SK-N-SH (cell line): Measurements from ENCODE around the gene GRIK3. TPM values are rescaled to one million over a fixed set of nuclear protein-coding genes. Genes with fewer than 3 reads are reported as not detected.

Source experiments
- CTCF ChIA-PET: fragments of 300-600, 350-600 bp; formaldehyde crosslinking; extraction: SDS; loops from one replicate; lab custom pipeline; 2021; lab: Yijun Ruan, JAX
- POLR2A ChIA-PET: fragments of 350-600 bp; sonication (Branson Sonifier 250); formaldehyde crosslinking; extraction: SDS; loops from one replicate; lab custom pipeline; 2020; ENCODE audit warnings: antibody characterized with exemption, inconsistent platforms; lab: Yijun Ruan, JAX
- DNase-seq: peaks from one replicate; pipeline ENCODE4 v3.0.0; 2012
- H2AFZ ChIP-seq: fragments of 200-600 bp; sonication (generic); 2 replicates; pipeline ENCODE4 v1.8.1; 2016; ENCODE audit warnings: antibody characterized with exemption, mild to moderate bottlenecking, low read depth
- H3F3A ChIP-seq: fragments of 200-600 bp; sonication (generic); replicated peaks from 2 replicates; pipeline ENCODE3; 2016; ENCODE audit warnings: antibody characterized with exemption, mild to moderate bottlenecking; ENCODE audit not compliant: insufficient read depth
- H3K27ac ChIP-seq, 2 experiments: fragments of 200-500 bp in 1 of 2; fragments of 200-600 bp in 1 of 2; sonication (Bioruptor generic) in 1 of 2; sonication (generic), shearing (Covaris generic) in 1 of 2; 2 replicates each; pipeline versions ENCODE4 v1.5.1 to v1.6.1; 2014 to 2016; ENCODE audit warnings: low read depth in 2 of 2, inconsistent platforms in 1 of 2, low read length in 1 of 2, mild to moderate bottlenecking in 1 of 2, mixed read lengths in 1 of 2
- H3K27me3 ChIP-seq: fragments of 200-600 bp; sonication (generic), shearing (Covaris generic); 2 replicates; pipeline ENCODE4 v1.6.1; 2016; ENCODE audit warnings: mixed run types; ENCODE audit not compliant: insufficient read depth
- H3K36me3 ChIP-seq, 2 experiments: fragments of 200-500 bp in 1 of 2; fragments of 200-600 bp in 1 of 2; sonication (Bioruptor generic) in 1 of 2; sonication (generic) in 1 of 2; replicated peaks in 1 of 2; 2 replicates each; pipeline versions ENCODE3 to v1.5.1; 2014 to 2016; ENCODE audit warnings: low read length in 1 of 2, mild to moderate bottlenecking in 1 of 2; ENCODE audit not compliant: insufficient read depth in 2 of 2, control insufficient read depth in 1 of 2
- H3K4me1 ChIP-seq, 2 experiments: fragments of 200-500 bp in 1 of 2; fragments of 200-600 bp in 1 of 2; sonication (Bioruptor generic) in 1 of 2; sonication (generic), shearing (Covaris generic) in 1 of 2; 2 replicates each; pipeline versions ENCODE4 v1.5.1 to v1.6.1; 2014 to 2016; ENCODE audit warnings: low read depth in 1 of 2, low read length in 1 of 2, mixed run types in 1 of 2; ENCODE audit not compliant: insufficient read depth in 2 of 2, control insufficient read depth in 1 of 2
- H3K4me2 ChIP-seq: fragments of 200-600 bp; sonication (generic), shearing (Covaris generic); 2 replicates; pipeline ENCODE4 v1.6.1; 2017; ENCODE audit warnings: mixed run types
- H3K4me3 ChIP-seq, 2 experiments: fragments of 200-500 bp in 1 of 2; fragments of 200-600 bp in 1 of 2; sonication (Bioruptor generic) in 1 of 2; sonication (generic), shearing (Covaris generic) in 1 of 2; 2 replicates each; pipeline versions ENCODE4 v1.5.1 to v1.8.1; 2014 to 2016; ENCODE audit warnings: low read depth in 2 of 2, inconsistent platforms in 1 of 2, low read length in 1 of 2, mild to moderate bottlenecking in 1 of 2, mixed read lengths in 1 of 2, moderate library complexity in 1 of 2
- H3K79me2 ChIP-seq: fragments of 200-600 bp; sonication (generic); 2 replicates; pipeline ENCODE4 v1.8.1; 2017; ENCODE audit warnings: mild to moderate bottlenecking; ENCODE audit not compliant: insufficient read depth
- H3K9ac ChIP-seq: fragments of 200-600 bp; sonication (generic); 2 replicates; pipeline ENCODE4 v1.6.1; 2017; ENCODE audit warnings: mixed run types
- H3K9me2 ChIP-seq: fragments of 200-600 bp; sonication (generic); 2 replicates; pipeline ENCODE4 v1.6.1; 2017; ENCODE audit warnings: mixed run types
- H3K9me3 ChIP-seq: fragments of 200-600 bp; sonication (generic); 2 replicates; pipeline ENCODE4 v1.6.1; 2017; ENCODE audit warnings: mixed run types, mild to moderate bottlenecking, moderate library complexity
- H4K20me1 ChIP-seq: fragments of 200-600 bp; sonication (generic); 2 replicates; pipeline ENCODE4 v1.6.1; 2017; ENCODE audit warnings: mild to moderate bottlenecking, mixed run types; ENCODE audit not compliant: insufficient read depth
- EP300 ChIP-seq, 2 experiments: IDR thresholded peaks; 2 replicates each; pipeline versions ENCODE4 v1.4.0 to v1.6.1; 2012; ENCODE audit warnings: borderline replicate concordance in 1 of 2, low read depth in 1 of 2, low read length in 1 of 2
- FOXJ3 ChIP-seq: sonication (generic); formaldehyde crosslinking; IDR thresholded peaks from 2 replicates; pipeline ENCODE4 v1.5.1; 2020; ENCODE audit warnings: mild to moderate bottlenecking, missing genetic modification reagents
- IRF3 ChIP-seq: fragments of 150-350 bp; IDR thresholded peaks from 2 replicates; pipeline ENCODE4 v1.6.1; 2016; ENCODE audit warnings: mild to moderate bottlenecking, low read depth, low read length
- MXI1 ChIP-seq: IDR thresholded peaks from 2 replicates; pipeline ENCODE4 v1.6.1; 2012; ENCODE audit warnings: mild to moderate bottlenecking, low read depth, low read length, improper control_type of control experiment
- NRF1 ChIP-seq: IDR thresholded peaks from 2 replicates; pipeline ENCODE4 v1.6.1; 2012; ENCODE audit warnings: low read depth, mild to moderate bottlenecking, low read length
- PBX3 ChIP-seq: IDR thresholded peaks from 2 replicates; pipeline ENCODE4; 2012
- POLR2AphosphoS5 ChIP-seq: IDR thresholded peaks from 2 replicates; pipeline ENCODE4 v1.6.1; 2012; ENCODE audit warnings: low read depth, low read length
- RAD21 ChIP-seq: IDR thresholded peaks from 2 replicates; pipeline ENCODE4 v1.6.1; 2012; ENCODE audit warnings: mild to moderate bottlenecking, low read length
- REST ChIP-seq: IDR thresholded peaks from 2 replicates; pipeline ENCODE4 v1.6.1; 2012; ENCODE audit warnings: mild to moderate bottlenecking, low read depth, low read length, moderate library complexity
- RXRA ChIP-seq: IDR thresholded peaks from 2 replicates; pipeline ENCODE4 v1.4.0; 2012; ENCODE audit warnings: low read depth, mild to moderate bottlenecking, borderline replicate concordance
- SMC3 ChIP-seq: IDR thresholded peaks from 2 replicates; pipeline ENCODE4 v1.6.1; 2012; ENCODE audit warnings: low read depth, low read length, improper control_type of control experiment
- TAF1 ChIP-seq: IDR thresholded peaks from 2 replicates; pipeline ENCODE4 v1.6.1; 2012; ENCODE audit warnings: low read depth, mild to moderate bottlenecking, low read length, moderate library complexity, borderline replicate concordance
- TCF12 ChIP-seq: IDR thresholded peaks from 2 replicates; pipeline ENCODE4 v1.4.0; 2012
- TEAD4 ChIP-seq: IDR thresholded peaks from 2 replicates; pipeline ENCODE4 v1.4.0; 2012; ENCODE audit warnings: mild to moderate bottlenecking, borderline replicate concordance; ENCODE audit not compliant: insufficient read depth
- WGBS: methylation state at CpG from one replicate; pipeline ENCODE4 v1.1.6; 2017; ENCODE audit warnings: low lambda C conversion rate; 5-methylcytosine and 5-hydroxymethylcytosine counted together
- polyA plus RNA-seq, 3 experiments: library from polyadenylated mRNA; depleted of rRNA; stranded (reverse); fragments of >200 nt; gene quantifications; 2 replicates each; pipeline ENCODE4 v1.2.3, GENCODE V29; 2012

GRIK3 gene
- polyA plus RNA-seq, 1 of the 3 experiments (the other 2 are of a cell fraction) = not detected

- Histone ChIP-seq H3K27me3 (no peaks in the 10 kb centered on the region), H3K4me3 (no peak overlapping the region), H3K4me1 (peaks cover 0 to 24% of the 10 kb centered on the region in 2 experiments; a peak in 1 of 4 replicates), H3K36me3 (no peaks in the 10 kb centered on the region), H3K9ac (no peak overlapping the region), H3K27ac (no peak overlapping the region), H3K79me2 (no peaks in the 10 kb centered on the region), H4K20me1 (no peaks in the 10 kb centered on the region), H3F3A (no peaks in the 10 kb centered on the region), H2AFZ (no peak overlapping the region)
- peak; percentile 56 for DNase-seq
- POLR2A ChIA-PET = no interaction called here
- CTCF ChIA-PET = interaction anchor here (0.7 to 1.1 kb wide), 3 partner anchors 8 to 28 kb away, joined by 3 to 4 read pairs (median 3); no protein-coding TSS in a partner anchor
- no peak for TF ChIP-seq FOXJ3 (CRISPR knock-in tag)
- TF ChIP-seq POLR2AphosphoS5 = no peak
- peak; percentile 77; the same call in 1 of the 2 replicates for TF ChIP-seq MXI1
- TF ChIP-seq EP300 (IDR thresholded peaks at IDR 0.05; ENCODE audit: borderline replicate concordance in 1 of 2, low read depth in 1 of 2, low read length in 1 of 2) = no peak
- no peak for TF ChIP-seq REST
- TF ChIP-seq TAF1 = no peak
- TF ChIP-seq, all 33 proteins: peak for 1
- WGBS = 14% methylated on average over 7 of the region's 11 CpGs
- no peaks in the 10 kb centered on the region for H3K9me2 ChIP-seq
- no peak overlapping the region for H3K4me2 ChIP-seq
- H3K9me3 ChIP-seq = no peaks in the 10 kb centered on the region
These were observed 198.0 kb downstream of the GRIK3 start for GRCh38 chr1:36836196-36836883.

GRCh38 chr1:36835696-36836095 is 198.6 kb downstream of the GRIK3 start:
- no peak for DNase-seq
- Histone ChIP-seq H3K27ac (no peak overlapping the region), H3K4me1 (peaks cover 0 to 29% of the 10 kb centered on the region in 2 experiments; a peak in 1 of 4 replicates), H3K36me3 (no peaks in the 10 kb centered on the region), H3F3A (no peaks in the 10 kb centered on the region), H3K27me3 (no peaks in the 10 kb centered on the region), H3K9me3 (no peaks in the 10 kb centered on the region), H3K4me2 (no peak overlapping the region), H3K79me2 (no peaks in the 10 kb centered on the region), H2AFZ (no peak overlapping the region), H3K4me3 (no peak overlapping the region), H3K9me2 (no peaks in the 10 kb centered on the region), H3K9ac (no peak overlapping the region), H4K20me1 (no peaks in the 10 kb centered on the region)
- 5% methylated on average over 4 of the region's 4 CpGs for WGBS
- ChIA-PET CTCF (interaction anchor here (0.8 to 1.1 kb wide), 3 partner anchors 9 to 652 kb away, joined by 3 to 4 read pairs (median 3); no protein-coding TSS in a partner anchor), POLR2A (no interaction called here)
- TF ChIP-seq PBX3 (no peak), SMC3 (no peak), TEAD4 (no peak), RAD21 (no peak), RXRA (no peak), NRF1 (no peak), IRF3 (no peak), TCF12 (no peak), REST (no peak), TAF1 (no peak)
